Ishikawa (cell line): ENCODE data around the gene SLAMF7.

Source experiments
- EGR1 ChIP-seq: IDR thresholded peaks from 2 replicates; pipeline ENCODE4 v1.6.1; 2012
- EP300 ChIP-seq: IDR thresholded peaks from 2 replicates; pipeline ENCODE4 v1.6.1; 2012; ENCODE audit warnings: borderline replicate concordance
- FOXM1 ChIP-seq: IDR thresholded peaks from 2 replicates; pipeline ENCODE4 v1.6.1; 2012; ENCODE audit warnings: low read depth, borderline replicate concordance
- MAX ChIP-seq: IDR thresholded peaks from 2 replicates; pipeline ENCODE4 v1.6.1; 2012
- REST ChIP-seq: IDR thresholded peaks from 2 replicates; pipeline ENCODE4 v1.6.1; 2012; ENCODE audit warnings: low read depth, mild to moderate bottlenecking
- YY1 ChIP-seq: IDR thresholded peaks from 2 replicates; pipeline ENCODE4 v1.6.1; 2012; ENCODE audit warnings: low read depth

- TF ChIP-seq EP300 (no peak), MAX (no peak), EGR1 (no peak), REST (no peak), YY1 (no peak), FOXM1 (no peak)
Observed at GRCh38 chr1:160800645-160801408, 61.8 kb downstream of the SLAMF7 start.
